ENCODE data around the gene NAGA. TPM values are rescaled to one million over a fixed set of nuclear protein-coding genes. Genes with fewer than 3 reads are reported as not detected.

Gene NAGA
- 33.5 TPM for total RNA-seq

DNA sequence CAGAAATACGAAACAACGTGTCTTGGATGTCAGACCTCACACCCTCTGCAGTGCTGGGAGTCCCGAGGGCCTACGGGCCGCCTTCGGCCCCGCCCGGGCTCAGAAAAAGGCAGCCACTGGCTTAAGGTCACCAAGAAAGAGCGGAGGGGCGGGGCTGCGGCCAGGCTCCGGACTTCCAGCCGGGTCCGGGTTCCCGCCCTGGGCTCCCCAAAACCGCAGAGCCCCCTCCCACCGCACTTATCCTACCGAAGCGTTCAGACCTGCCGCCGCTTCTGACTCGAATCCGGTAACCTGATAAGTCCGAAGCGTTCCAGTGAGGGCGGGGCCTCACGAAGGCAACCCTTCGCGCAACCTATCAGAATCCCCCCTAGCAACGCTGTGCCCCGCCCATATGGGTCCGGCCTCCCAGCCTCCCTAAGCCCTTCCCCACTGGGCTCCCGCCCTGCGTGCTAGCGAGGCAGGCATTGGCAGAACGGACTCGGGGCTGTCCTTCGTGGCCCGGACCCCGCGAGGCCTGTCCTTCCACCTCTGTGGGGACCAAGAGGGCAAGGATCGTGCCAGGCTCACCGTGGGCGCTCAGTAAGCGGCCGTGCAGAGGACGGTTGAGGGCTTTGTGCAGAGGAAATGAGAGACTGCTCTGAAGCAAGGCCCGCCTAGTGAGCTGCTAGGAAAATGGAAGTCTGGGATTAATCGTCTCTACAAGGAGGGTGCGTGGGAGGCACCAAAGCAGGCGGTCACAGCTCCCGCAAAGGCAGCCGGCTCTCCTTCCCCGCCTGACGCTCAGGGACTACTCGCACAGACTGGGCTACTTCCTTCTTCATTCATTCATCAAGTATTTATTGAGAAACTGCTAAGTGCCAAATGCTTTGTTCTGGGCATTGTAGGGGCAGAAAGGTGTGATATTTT is at the start of gene NAGA:
TSS of gene NAGA (minus strand) at position 296 of the 906 bp plus-strand sequence. CDS start 515 bp downstream, outside the sequence.

DNA sequence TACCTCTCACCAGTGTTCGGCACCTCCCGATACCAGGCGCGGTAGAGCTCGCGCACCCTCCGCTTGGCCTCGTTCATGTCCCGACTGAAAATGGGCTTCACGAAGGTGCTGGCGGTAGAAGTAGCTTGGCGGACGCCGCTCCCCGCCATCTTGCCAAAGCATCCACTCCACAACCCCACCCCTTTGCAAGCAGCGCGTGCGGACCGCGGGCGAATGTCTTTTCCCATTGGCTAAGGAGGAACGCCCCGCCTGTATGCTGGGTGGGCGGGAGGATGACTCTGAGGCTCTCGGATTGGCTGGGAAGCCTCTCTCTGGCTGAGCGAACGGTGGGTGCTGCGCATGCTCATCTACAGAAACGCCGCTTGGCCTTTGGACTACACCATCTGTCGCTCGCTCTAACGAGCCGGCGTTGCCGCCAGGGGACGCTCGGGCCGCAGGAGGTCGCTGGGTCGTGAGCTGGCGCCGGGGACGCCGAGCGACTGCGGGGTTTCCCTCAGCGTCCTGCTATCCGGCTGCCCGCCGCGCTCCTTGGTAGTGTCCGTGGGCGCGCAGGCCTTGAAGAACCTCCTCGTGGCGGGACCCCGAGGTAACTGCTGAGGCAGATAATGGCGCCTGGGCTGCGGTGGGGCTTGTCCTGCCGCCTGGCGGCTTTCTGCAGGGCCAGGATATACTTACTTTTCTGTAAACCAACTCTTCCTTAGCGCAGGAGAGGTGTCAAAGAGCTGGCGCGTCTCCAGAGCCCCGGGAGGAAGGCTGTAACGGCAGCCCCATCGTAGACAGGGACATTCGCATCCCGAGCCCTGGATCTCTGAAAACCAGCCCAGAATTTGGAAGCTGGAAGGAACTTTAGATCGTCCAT is 20.2 kb upstream of the NAGA start, which contains the start of gene NDUFA6:
TSS of gene NDUFA6 (minus strand) at position 177 of the 859 bp plus-strand sequence. CDS start at position 149, 28 bp downstream.

DNA sequence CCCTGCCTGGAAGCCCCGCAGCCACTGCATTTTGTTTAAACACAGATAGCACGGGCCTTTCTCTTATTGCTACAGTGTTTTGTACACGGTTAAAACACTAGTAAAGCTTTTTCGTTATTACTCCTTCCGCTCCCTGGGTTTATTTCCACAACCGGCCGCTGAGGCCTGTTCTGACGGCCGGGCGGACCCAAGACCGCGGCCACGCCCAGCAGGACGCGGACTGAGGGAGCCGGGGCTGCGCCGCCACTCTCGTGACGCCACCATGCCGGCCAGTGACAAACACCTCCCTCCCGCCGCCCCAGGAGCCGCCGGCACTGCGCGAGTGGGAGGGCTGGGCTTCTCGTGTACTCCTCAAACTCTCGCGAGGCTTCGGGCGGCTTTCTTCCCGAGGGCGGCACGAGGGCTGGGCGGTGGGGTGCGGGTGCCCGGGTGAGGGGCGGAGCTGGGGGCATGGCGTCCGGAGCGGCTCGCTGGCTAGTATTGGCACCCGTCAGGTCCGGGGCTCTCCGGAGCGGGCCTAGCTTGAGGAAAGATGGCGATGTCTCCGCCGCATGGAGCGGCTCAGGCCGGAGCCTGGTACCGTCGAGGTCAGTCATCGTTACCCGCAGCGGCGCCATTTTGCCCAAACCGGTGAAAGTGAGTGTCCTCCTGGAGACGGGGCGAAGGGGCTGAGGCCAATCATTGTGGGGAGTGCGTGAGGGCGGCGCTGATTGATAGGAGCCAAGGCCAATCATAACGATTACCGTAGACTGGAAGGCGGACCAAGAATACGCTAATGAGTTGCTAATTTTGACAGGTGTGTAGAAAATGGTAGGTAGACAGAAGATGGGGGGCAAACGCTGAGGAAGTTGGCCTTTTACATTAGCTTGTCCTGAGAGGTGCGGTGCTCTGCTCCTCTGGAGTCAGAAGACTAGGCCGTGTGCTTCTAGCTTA is 9.0 kb upstream of the NAGA start, which contains the start of gene SMDT1:
TSS of gene SMDT1 (plus strand) at position 382 of the 933 bp plus-strand sequence. CDS start at position 451, 69 bp downstream.

DNA sequence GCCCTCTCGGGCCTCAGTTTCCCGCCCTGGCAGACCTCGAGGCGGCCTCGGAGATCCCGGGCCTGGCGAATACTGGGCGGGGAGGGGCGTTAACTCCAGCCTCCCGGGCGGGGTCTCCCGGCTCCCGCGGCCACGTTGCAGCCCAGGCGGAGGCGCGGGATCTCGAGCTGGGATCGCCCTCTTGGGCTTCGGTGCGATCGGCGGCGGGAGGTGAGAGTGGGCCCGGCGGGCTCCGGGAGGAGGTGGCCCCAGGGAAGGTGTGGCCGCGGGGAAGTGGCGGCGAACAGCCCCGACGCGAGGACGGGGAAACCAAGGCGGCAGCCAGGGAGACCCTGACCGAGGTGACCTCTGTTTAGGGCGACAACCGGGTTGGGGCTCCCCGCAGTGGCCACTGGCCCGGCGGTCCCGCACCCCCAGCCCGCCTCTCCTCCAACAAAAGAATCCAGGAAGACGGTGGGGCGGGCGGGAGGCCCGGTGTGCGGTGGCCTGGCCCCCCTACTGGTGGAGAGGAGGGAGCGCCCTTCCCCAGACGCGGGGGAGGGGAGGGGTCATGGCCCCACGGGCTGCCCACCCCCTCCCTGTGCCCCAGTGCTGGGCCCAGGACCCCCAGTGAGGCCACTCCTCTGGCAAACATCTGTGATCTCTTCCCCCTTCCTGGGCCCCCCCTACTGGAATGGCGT is 3.7 kb upstream of the NAGA start, which contains the start of gene PHETA2:
TSS of gene PHETA2 (plus strand) at position 117 of the 680 bp plus-strand sequence. CDS start 3,046 bp downstream, outside the sequence.

Small RNA genes within 50 kb of the gene (small RNA-seq; reads per million reads assigned to genes)
- gene SNORD13P1 (ENCODE audit: low replicate concordance): not detected

Other genes with a start within 250 kb of the NAGA start
- gene SREBF2, start 237.7 kb downstream of the NAGA start, total RNA-seq: 57.2 TPM
- gene SHISA8, start 155.7 kb downstream of the NAGA start, total RNA-seq: 0.82 TPM
- gene TNFRSF13C, start 144.0 kb downstream of the NAGA start, total RNA-seq: 1.2 TPM
- gene CENPM, start 123.7 kb downstream of the NAGA start, total RNA-seq: 14.2 TPM
- gene SEPTIN3, start 101.4 kb downstream of the NAGA start, total RNA-seq: 1.5 TPM
- gene WBP2NL, start 72.0 kb downstream of the NAGA start, total RNA-seq: 7.7 TPM
- 8.6 TPM for gene PHETA2, start 3.4 kb upstream of the NAGA start, total RNA-seq
- 30.0 TPM for gene SMDT1, start 8.9 kb upstream of the NAGA start, total RNA-seq
- 54.1 TPM for gene NDUFA6, start 20.0 kb upstream of the NAGA start, total RNA-seq
- gene CYP2D6, start 60.0 kb upstream of the NAGA start, total RNA-seq: 2.5 TPM
- gene TCF20, start 199.8 kb upstream of the NAGA start, total RNA-seq: 30.8 TPM